Caki2 (cell line): Measurements from ENCODE around the gene HUNK. TPM values are rescaled to one million over a fixed set of nuclear protein-coding genes. Genes with fewer than 3 reads are reported as not detected.
"Not testable (repeated sequence)": the region's sequence is repeated elsewhere in the genome, so short reads cannot be mapped to it uniquely, and the experiment has no call there.

Experiments used
- DNase-seq: peaks from one replicate; pipeline ENCODE4 v3.0.0-alpha.2; 2015; ENCODE audit warnings: low read depth
- in situ Hi-C: cut with HindIII; loops from 2 replicates; pipeline ENCODE4 v1.10.0; 2016; ENCODE audit warnings: low sequenced_read_pairs, low pct_unique_long_range_greater_than_20kb, mixed read lengths
- total RNA-seq: library from RNA; depleted of rRNA; stranded (reverse); fragments of >200 nt; shearing (Covaris generic); gene quantifications from 2 replicates; pipeline ENCODE4 v1.2.3, GENCODE V29; 2014; ENCODE audit warnings: low replicate concordance

Gene HUNK
- total RNA-seq, 1 experiment from 2014 or later = 11.2 TPM

DNA sequence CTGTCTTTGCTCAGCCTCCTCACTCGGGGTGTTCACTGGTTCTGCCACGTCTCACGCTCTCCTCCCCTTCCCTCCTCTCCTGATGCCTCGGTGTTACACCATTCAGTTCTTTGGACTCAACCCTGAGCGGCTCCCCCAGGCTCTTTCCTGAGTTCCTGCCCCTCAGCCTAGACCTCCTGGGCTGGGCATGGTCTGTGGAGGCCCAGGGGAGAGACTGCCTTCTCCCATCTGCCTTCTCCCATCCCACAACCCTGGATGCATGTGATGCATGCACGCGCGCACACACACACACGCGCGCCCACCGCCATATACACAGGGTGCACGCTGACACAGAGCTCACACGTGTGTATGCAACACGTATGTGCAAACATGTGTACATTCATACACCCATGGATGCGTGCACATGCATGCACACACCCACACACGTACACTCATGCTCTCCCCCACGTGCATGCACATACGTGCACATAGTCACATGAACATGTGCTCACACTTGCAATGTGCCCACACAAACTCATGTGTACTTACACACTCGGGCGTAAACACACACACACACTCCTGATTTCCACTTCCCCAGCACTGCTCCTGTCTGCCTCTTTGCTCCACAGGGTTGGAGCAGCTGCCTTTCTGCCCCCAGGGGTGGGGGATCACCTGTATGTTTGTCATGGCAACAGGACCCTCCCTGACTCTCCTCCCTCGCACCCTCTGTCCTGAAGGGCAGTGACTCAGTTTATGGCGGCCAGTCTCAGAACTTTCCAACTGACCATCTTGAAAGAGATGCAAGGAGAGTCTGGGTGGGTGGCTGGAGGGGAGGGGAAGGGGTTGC, 59.0 kb downstream of the HUNK start:
- no peak for DNase-seq
- in situ Hi-C loops = no loop called here

GRCh38 chr21:31932470-31932764, 59.6 kb downstream of the HUNK start:
- in situ Hi-C loops = no loop called here
- DNase-seq = no peak

GRCh38 chr21:31937303-31937702, 64.5 kb downstream of the HUNK start:
- in situ Hi-C loops = no loop called here
- no peak for DNase-seq

- no peak for DNase-seq
- in situ Hi-C loops = no loop called here
Observed at GRCh38 chr21:31938330-31939301, 65.8 kb downstream of the HUNK start.

- no peak for DNase-seq
- in situ Hi-C loops = no loop called here
Observed at GRCh38 chr21:31941694-31942093, 68.9 kb downstream of the HUNK start.

- no peak for DNase-seq
- in situ Hi-C loops = no loop called here
Observed at GRCh38 chr21:31943561-31943960, 70.7 kb downstream of the HUNK start.

- no peak for DNase-seq
- in situ Hi-C loops = no loop called here
Observed at GRCh38 chr21:31945141-31945540, 72.3 kb downstream of the HUNK start.

GRCh38 chr21:31945546-31945945, 72.7 kb downstream of the HUNK start:
- in situ Hi-C loops = no loop called here
- no peak for DNase-seq

DNA sequence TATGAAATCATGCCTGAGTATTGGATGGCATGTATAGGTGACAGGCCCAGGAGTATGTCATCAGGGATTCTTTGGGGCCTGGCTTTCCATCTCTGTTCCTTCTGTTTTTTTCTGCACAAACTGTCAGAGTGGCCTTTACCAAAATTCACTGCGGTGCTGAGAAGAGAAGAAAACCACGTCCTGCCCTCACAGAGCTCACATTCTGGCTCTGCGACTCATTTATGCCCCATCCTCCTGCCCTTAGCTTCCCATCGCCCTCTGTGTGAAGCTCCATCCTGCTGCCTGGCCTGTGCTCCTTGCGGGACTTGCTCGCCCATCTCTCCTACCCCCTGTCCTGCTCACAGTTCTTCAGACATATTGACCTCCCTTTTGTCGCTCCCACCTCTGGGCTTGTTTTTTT, 73.4 kb downstream of the HUNK start:
- no peak for DNase-seq
- in situ Hi-C loops = no loop called here

DNA sequence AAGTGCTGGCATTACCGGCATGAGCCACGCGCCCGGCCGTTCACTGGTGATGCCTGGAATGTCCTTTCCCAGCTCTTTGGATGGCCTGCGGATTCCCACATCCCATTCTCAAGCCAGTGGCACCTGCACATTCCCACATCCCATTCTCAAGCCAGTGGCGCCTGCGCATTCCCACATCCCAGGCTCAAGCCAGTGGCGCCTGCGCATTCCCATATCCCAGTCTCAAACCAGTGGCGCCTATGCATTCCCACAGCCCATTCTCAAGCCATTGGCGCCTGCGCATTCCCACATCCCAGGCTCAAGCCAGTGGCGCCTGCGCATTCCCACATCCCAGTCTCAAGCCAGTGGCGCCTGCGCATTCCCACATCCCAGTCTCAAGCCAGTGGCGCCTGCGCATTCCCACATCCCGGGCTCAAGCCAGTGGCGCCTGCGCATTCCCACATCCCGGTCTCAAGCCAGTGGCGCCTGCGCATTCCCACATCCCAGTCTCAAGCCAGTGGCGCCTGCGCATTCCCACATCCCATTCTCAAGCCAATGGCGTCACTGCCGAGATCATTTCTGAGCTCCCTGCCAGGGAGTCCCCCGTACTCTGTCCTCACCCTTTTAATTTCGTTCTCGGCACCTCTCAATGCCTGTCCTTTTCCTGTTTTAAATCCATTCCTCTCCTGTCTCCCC, 74.2 kb downstream of the HUNK start:
- DNase-seq, in situ Hi-C loops: not testable (repeated sequence)

GRCh38 chr21:31948676-31949075, 75.9 kb downstream of the HUNK start:
- in situ Hi-C loops = no loop called here
- no peak for DNase-seq

- DNase-seq = no peak
Observed at GRCh38 chr21:31952828-31953227, 80.0 kb downstream of the HUNK start.

GRCh38 chr21:31957631-31958030, 84.8 kb downstream of the HUNK start:
- in situ Hi-C loops = no loop called here
- no peak for DNase-seq

More at GRCh38 chr21:31952828-31953227, 80.0 kb downstream of the HUNK start:
- in situ Hi-C loops = no loop called here

DNA sequence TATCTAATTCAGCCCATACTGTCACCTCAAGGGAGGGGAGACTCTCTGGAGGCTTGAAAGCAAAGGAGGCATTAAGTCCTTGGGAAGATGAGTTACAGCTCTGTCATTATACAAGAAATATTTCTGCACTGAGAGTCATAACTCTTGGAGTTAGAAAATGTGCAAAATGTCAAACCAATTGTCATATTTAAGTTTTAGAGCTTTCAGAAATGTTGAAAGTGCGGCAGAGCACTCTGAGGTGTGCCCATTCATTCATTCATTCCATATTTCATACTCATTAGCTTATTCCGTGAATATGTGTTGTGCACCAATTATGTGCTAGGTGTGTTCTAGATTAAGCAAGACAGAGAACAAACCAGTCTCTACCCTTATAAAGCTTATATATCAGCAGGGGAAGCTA, 87.1 kb downstream of the HUNK start:
- in situ Hi-C loops = no loop called here
- no peak for DNase-seq

GRCh38 chr21:31961027-31961426, 88.2 kb downstream of the HUNK start:
- DNase-seq = no peak
- in situ Hi-C loops = no loop called here

DNA sequence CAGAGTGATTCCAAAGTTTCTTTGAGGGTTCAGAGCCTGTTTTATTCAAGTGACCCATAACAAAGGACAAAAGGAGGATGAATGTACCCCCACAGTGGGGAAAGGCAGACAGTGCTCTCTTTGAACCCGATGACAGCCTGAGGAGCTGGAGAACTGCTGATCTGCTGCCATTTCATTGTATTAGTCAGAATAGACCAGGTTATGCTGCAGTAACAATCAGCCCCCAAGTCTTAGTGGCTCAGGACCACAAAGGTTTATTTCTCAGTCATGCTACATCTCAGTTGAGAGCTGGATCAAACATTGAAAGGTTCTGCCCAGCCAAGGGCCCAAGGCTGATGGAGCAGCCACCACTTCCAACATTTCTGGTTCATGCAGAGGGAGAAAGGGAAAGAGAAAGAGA, 88.9 kb downstream of the HUNK start:
- DNase-seq = no peak
- in situ Hi-C loops = no loop called here

DNA sequence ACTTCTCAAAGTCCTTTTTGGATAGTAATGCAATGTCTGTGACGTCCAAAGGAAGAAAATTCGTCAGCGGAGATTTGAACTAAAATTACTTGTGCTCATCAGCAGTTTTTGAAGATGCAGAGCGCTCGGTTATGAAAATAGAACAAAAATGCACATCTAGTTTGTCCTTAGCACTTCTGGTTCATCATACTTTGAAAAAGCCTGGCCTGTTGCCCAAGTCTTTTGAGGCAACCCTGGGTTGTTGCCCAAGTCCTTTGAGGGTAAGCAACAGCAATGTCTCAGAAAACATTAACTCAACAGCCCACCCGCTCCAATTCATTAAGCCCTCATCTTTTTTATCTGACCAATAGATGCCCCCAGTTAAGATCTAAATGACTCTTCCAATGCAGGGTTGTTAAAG, 91.9 kb downstream of the HUNK start:
- no peak for DNase-seq

DNA sequence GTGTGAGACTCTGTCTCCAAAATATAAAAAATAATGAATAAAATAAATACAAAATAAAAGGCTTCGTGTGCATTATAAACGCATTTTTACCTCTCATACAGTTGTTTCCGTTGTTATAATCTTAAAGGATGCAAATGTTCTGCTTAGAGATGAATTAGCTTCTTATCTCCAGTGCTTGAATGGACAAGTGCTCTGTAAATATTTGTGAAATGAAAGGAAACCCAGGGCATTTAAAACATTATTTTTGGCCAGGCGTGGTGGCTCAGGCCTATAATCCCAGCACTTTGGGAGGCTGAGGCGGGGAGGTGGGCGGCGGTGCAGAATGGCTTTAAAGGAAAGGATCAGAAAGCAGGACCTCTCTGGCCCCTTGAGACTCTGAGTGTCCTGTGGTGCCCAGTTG, 94.5 kb downstream of the HUNK start:
- DNase-seq = no peak
- in situ Hi-C loops = no loop called here

More for the DNA sequence above, 91.9 kb downstream of the HUNK start:
- in situ Hi-C loops = no loop called here

- in situ Hi-C loops = no loop called here
- no peak for DNase-seq
Observed at GRCh38 chr21:31972622-31973021, 99.8 kb downstream of the HUNK start.
